HG03439 (cell line): Measurements from ENCODE around the gene NLGN1.

Experiments used
- ATAC-seq: cut with Tn5 transposase; IDR thresholded peaks from one replicate; pipeline ENCODE4 v1.9.1; 2021; ENCODE audit warnings: mild to moderate bottlenecking, moderate library complexity; ENCODE audit not compliant: unreplicated experiment

The NLGN1 gene

GRCh38 chr3:174315225-174315624, 917.7 kb downstream of the NLGN1 start:
- ATAC-seq = no peak

DNA sequence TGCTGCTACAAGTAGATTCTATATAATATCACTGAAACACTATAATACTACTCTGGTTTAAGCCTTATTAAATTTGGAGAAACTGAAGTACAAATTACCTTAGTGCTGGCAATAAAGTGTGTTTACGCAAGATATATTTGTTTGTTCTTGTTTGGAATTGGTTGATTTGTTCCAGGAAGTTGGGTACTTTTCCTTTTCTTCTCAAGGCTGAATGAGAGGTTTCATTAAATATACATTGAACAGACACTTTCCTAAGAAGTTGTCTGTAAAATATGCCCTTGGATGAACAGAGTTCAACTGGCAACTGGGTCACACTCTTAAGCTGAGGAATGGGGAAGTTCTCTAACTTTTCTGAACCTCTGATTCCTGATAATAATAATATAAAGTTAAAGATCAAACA, 919.5 kb downstream of the NLGN1 start:
- no peak for ATAC-seq

DNA sequence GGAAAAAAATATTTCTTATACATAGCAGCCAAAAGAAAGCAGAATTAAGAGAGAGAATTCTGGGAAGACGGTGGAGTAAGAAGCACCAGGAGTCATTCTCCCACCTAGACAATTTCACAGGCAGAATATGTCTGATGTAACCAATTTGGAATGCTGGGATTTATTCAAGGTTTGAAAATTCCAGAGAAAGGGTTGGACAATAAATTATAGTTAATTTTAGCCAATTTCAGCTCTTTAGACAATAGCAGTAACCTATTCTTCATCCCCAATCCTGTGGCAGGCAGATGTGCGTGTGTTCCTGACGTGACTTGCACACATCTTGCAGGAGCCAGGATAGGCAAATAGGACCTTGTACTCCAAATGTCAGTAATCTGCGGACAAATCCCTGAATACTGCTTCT, 920.6 kb downstream of the NLGN1 start:
- no peak for ATAC-seq

DNA sequence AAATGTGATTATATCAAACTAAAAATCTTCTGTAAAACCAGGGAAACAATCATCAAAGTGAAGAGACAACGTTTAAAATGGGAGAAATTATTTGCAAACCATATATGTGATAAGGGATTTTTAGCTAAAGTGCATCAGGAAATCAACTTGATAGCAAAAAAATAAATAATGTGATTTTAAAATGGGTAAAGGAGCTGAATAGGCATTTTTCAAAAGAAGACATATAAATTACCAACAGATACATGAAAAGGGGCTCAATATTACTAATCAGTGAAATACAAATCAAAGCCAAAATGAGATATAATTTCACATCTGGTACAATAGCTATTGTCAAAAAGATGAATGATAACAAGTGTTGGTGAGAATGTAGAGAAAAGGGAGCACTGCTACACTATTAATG, 924.0 kb downstream of the NLGN1 start:
- ATAC-seq = no peak

DNA sequence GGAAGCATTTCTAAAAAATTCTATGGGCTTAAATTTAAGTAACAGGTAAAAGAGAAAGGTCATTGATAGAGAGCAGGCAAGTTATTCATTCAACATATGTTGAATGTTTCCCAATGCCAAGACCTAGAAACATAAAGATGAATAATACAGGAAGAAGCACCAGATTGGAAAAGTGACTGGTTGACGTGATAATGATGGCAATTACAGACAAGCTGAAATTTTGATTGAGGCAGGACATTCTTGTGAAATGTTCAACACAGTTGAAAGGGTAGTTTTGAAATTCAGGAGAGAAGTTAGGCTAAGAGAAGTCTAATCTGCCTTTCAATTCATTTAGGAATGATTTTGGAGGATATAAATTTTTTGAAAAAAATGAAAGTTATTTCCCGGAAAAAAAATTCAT, 925.2 kb downstream of the NLGN1 start:
- no peak for ATAC-seq

GRCh38 chr3:174325171-174325570, 927.6 kb downstream of the NLGN1 start:
- ATAC-seq = no peak

- ATAC-seq = no peak
Measured at GRCh38 chr3:174325834-174326700, 928.5 kb downstream of the NLGN1 start.

DNA sequence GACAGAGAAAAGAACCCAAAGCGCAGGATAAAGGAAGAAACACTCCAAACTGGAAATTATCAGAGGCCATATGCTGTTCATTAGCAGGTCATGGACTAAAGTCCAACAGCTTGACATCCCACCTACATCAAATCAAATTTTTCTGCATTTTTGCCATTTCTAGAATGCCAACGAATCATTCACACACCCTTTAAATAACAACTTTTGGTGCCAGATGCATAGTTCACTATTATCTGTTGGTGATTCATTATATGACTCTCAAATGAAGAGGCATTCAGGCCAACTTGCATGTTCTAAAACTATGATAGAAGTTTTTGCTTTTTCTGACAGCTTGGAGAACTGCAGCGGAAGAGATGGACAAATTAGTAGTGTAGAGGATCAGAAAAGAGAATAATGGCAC, 931.8 kb downstream of the NLGN1 start:
- no peak for ATAC-seq

DNA sequence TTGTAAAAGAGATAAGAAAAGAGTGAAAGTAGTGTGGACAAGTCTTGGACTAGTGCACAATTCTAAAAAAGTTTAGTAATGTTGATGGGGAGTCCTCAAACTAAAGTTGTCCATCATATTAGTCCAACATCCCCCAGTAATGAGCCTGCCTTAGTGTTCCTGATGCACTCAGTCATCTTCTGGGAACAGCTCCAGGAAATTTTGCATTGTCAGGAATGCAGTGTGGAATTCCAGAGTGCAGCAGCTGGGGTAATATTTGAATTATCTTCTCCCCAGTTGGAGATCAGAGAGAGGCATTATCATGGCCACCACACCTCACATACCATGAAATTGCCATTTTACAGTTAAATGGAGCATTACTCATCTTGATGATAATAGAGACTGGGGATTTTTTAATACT, 932.8 kb downstream of the NLGN1 start:
- no peak for ATAC-seq

GRCh38 chr3:174331095-174331800, 933.7 kb downstream of the NLGN1 start:
- ATAC-seq = no peak

DNA sequence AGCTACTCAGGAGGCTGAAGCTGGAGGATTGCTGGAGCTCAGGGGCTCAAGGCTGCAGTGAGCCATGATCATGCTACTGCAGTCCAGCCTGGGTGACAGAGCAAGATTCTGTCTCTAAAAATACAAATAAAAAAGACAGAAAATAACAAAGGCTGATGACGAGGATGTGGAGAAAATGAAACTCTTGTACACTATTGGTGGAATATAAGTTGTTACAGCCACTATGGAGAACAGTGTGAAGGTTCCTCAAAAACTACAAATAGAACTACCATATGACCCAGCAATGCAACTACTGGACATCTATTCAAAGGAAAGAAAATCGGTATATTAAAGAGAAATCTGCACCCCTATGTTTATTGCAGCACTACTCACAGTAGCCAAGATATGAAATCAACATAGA, 934.8 kb downstream of the NLGN1 start:
- no peak for ATAC-seq

GRCh38 chr3:174333640-174334039, 936.1 kb downstream of the NLGN1 start:
- no peak for ATAC-seq

- ATAC-seq = no peak
Measured at GRCh38 chr3:174334111-174334510, 936.6 kb downstream of the NLGN1 start.

- ATAC-seq = no peak
Measured at GRCh38 chr3:174335324-174335723, 937.8 kb downstream of the NLGN1 start.

GRCh38 chr3:174335910-174336309, 938.4 kb downstream of the NLGN1 start:
- ATAC-seq = no peak
